Spinal cord (tissue), 10 donors: ENCODE data around the gene OR9Q1. TPM values are rescaled to one million over a fixed set of nuclear protein-coding genes. Genes with fewer than 3 reads are reported as not detected.

Experiments used
- DNase-seq, 6 donors: peaks; one replicate each; pipeline versions ENCODE4 v3.0.0 to v3.0.0-alpha.2; 2013 to 2015; ENCODE audit warnings: low spot score in 6 of 6, low read depth in 4 of 6
- H3K27ac ChIP-seq: one replicate; pipeline ENCODE4 v1.5.1; 2013; ENCODE audit warnings: low read depth, low read length, control low read depth
- H3K27me3 ChIP-seq: one replicate; pipeline ENCODE4 v1.6.1; 2013; ENCODE audit warnings: low read length; ENCODE audit not compliant: control insufficient read depth, insufficient read depth
- H3K36me3 ChIP-seq: one replicate; pipeline ENCODE4 v1.6.1; 2013; ENCODE audit warnings: low read length; ENCODE audit not compliant: control insufficient read depth, insufficient read depth
- H3K4me1 ChIP-seq: one replicate; pipeline ENCODE4 v1.6.1; 2013; ENCODE audit warnings: low read length; ENCODE audit not compliant: control insufficient read depth, insufficient read depth
- H3K4me3 ChIP-seq: one replicate; pipeline ENCODE4 v1.5.1; 2013; ENCODE audit warnings: low read depth, low read length, control low read depth
- H3K9me3 ChIP-seq: one replicate; pipeline ENCODE4 v1.6.1; 2013; ENCODE audit warnings: low read length; ENCODE audit not compliant: control insufficient read depth, insufficient read depth
- WGBS: methylation state at CpG from one replicate; pipeline ENCODE4 v1.1.5; 2013; ENCODE audit warnings: missing lambda C conversion rate; ENCODE audit not compliant: insufficient coverage; 5-methylcytosine and 5-hydroxymethylcytosine counted together
- polyA plus RNA-seq, 2 donors: library from polyadenylated mRNA; unstranded; fragments of 120-200 nt; gene quantifications; one replicate each; pipeline ENCODE4 v1.2.1, GENCODE V29; 2013; ENCODE audit not compliant: insufficient read length in 2 of 2
- total RNA-seq, 2 donors: library from RNA; depleted of rRNA in 1 of 2; stranded (reverse); fragments of 120-200 nt in 1 of 2; fragments of >200 nt in 1 of 2; gene quantifications; one replicate each; pipeline versions ENCODE4 v1.2.3 to v1.2.4, GENCODE V29; 2013 to 2014
- donor health status: healthy.

The OR9Q1 gene
- total and polyA plus RNA-seq, 4 donors, result not detected

DNA sequence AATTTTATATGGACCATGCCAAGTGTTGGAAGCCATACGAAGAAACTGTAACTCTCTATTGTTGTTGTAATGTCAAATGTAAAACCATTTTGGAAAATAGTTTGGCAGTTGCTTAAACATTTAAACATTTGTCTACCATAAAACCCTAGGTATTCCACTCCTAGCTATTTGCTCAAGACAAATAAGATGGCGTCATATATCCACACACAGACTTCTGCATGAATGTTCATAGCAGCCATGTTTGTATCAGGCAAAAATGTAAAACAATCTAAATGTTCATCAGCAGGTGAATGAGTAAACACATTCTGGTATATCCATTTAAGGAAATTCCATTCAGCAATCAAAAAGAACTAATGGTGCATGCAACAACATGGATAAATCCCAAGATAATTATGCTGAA, 73.8 kb downstream of the OR9Q1 start:
- no peaks in the 10 kb centered on the region for H3K4me1 ChIP-seq
- no peaks in the 10 kb centered on the region for H3K27me3 ChIP-seq
- DNase-seq, result no peak
- H3K36me3 ChIP-seq, result no peaks in the 10 kb centered on the region
- H3K4me3 ChIP-seq, result no peak overlapping the region
- no peak overlapping the region for H3K27ac ChIP-seq
- WGBS, result no CpG with 5 or more reads among the region's 2 CpGs
- no peaks in the 10 kb centered on the region for H3K9me3 ChIP-seq

DNA sequence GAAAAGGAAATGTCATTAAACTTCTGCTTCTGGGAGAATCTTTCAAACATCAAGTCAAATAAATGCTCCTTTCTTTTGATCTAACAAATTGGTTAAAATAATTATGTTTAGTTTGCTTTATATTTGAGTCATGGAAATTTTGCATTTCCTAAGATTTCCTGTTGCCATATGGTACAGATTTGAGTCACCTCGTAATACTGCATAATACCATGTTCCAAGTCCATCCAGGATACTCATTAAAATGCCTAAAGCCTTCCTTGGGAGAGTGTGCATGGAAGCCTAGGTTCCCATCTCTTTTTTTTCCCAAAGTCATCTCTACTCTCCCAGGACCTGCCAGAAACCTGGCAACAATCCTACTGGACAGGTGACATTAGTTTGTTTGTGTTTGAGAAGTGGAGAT, 97.4 kb downstream of the OR9Q1 start:
- Histone ChIP-seq H3K4me3 (no peak overlapping the region), H3K4me1 (no peaks in the 10 kb centered on the region), H3K27ac (no peak overlapping the region), H3K9me3 (no peaks in the 10 kb centered on the region), H3K27me3 (no peaks in the 10 kb centered on the region), H3K36me3 (no peaks in the 10 kb centered on the region)
- WGBS, result no CpG with 5 or more reads among the region's 1 CpG
- DNase-seq, result no peak

DNA sequence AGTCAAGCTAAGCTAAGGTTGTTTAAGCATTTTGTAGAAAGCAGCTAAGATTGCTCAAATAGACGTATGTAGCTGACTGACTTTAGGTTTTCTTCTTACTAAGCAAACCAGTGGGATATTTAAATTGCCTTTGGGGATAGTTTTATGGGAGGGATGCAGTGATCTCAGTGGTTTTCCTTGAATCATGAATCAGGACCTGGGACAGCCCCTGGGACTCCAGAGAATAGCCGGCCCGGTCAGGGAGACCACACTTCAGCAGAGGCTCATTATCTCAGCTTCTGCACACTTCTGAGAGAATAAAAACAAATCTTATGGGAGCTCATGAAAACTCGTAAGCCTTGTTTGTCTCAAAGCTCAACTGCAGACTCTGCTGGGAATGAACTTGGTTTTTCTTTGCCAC, 101.8 kb downstream of the OR9Q1 start, which contains the start of gene OR9I1:
Gene OR9I1 (minus strand): TSS at position 62 of the 400 bp plus-strand sequence. CDS start 6,086 bp downstream, outside the sequence.
- 70% methylated on average over 3 of the region's 4 CpGs for WGBS
- no peaks in the 10 kb centered on the region for H3K9me3 ChIP-seq

DNA sequence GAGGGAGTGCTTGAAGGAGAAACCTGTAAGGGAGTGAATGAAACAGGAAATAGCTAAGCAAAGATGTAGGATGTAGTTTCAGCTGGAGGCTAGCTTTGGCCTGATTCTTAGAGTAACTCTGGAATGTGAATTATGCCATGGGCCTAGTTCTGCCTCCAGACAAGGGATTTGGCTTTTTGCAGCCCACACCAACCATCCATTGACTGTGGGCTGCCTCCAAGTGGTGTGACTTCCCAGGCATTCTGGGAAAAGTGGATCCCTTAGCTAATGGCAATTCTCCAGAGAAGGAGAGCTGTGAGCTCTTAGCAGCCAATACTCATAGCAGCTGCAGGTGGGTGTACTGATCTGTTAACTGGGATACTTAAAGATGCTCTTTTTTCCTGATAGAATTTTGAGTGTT, 103.7 kb downstream of the OR9Q1 start:
- no peaks in the 10 kb centered on the region for H3K27me3 ChIP-seq
- H3K36me3 ChIP-seq, result no peaks in the 10 kb centered on the region
- no peaks in the 10 kb centered on the region for H3K4me1 ChIP-seq
- H3K27ac ChIP-seq, result no peak overlapping the region
- no peak for DNase-seq
- H3K4me3 ChIP-seq, result no peak overlapping the region
- H3K9me3 ChIP-seq, result no peaks in the 10 kb centered on the region

More for the DNA sequence above, 101.8 kb downstream of the OR9Q1 start, which contains the start of gene OR9I1:
- Histone ChIP-seq H3K36me3 (no peaks in the 10 kb centered on the region), H3K27me3 (no peaks in the 10 kb centered on the region), H3K4me1 (no peaks in the 10 kb centered on the region), H3K27ac (no peak within 1 kb of the TSS), H3K4me3 (no peak within 1 kb of the TSS)
- no peak for DNase-seq

DNA sequence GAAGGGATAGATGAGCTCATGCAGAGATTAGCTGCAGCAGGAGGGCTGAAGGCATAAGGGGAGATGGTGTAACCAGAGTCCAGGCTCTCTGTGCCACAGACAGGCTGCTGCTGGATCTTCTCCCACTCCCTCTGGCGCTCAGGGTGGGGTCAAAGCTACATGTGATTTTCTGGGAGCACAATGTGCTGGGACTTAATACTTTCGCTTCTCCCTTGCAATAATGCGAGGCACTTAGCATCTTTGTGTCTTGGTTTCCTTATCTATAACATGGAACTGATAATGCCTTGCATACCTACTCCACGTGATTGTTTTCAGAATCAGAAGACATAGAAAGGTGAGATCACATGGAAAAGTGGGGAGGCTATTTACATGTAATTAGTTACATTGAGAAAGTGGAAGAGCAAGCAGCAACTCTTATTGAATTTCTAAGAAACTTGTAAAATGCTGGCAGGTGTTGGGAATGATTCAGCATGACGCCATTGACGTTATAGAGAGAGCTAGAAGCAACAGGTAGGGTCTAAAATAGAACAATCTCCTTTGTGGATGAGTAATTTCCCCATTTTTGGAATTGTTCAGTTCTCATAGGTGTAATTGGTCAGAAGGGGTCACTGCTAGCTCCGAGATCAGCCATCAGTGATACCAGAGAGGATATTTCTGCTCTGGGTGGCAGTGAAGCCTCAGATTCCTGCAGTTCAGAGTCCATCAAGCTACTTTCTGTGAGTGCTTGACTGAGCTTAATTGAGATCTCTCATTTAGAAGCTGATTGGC, 109.8 kb downstream of the OR9Q1 start:
- H3K9me3 ChIP-seq, result no peaks in the 10 kb centered on the region
- H3K4me3 ChIP-seq, result no peak overlapping the region
- DNase-seq, result no peak
- no peaks in the 10 kb centered on the region for H3K36me3 ChIP-seq
- no peaks in the 10 kb centered on the region for H3K4me1 ChIP-seq
- no peaks in the 10 kb centered on the region for H3K27me3 ChIP-seq
- no peak overlapping the region for H3K27ac ChIP-seq
- WGBS, result no CpG with 5 or more reads among the region's 7 CpGs

DNA sequence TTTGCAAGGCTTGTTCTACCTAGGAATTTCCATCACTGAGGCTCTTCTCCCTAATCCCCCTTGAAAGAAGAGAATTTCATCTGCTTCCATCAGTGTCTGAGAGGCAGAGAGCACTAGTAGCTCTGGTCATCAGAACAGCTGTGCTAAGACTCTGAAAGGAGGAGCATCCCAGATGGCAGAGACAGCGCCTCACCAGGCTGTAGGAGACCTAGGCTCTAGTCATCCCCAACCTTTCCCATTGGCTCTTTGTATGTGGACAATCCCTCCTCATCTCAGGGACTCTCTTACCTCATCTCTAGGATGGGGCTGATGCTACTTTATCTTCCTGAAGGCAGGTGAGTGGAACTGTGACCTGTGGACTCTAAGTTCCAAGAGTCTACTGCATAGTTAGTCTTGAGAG, 110.5 kb downstream of the OR9Q1 start:
- Histone ChIP-seq H3K27ac (no peak overlapping the region), H3K4me1 (no peaks in the 10 kb centered on the region), H3K36me3 (no peaks in the 10 kb centered on the region), H3K9me3 (no peaks in the 10 kb centered on the region), H3K4me3 (no peak overlapping the region), H3K27me3 (no peaks in the 10 kb centered on the region)
- WGBS, result 100% methylated on average over 1 of the region's 1 CpG
- no peak for DNase-seq

DNA sequence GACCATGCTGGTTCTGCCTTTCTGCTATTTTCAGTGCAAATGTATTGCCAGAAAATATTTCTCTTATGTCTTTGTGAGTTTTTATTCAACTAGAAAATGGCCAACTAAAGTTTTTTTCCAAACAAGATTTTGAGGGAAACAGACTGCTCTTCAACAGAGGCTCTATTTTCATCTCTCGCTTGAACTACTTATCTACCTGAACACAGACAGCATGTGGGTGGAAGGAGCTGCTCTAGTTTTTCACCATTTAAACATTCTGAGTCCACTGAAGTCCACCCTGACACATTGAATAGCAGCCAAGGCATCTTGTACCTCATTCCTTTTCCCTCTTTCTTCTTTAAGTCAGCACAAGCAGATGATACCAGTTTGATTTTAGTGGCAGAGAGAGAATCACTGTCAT, 111.5 kb downstream of the OR9Q1 start:
- no CpG with 5 or more reads among the region's 1 CpG for WGBS
- Histone ChIP-seq H3K27ac (no peak overlapping the region), H3K4me1 (no peaks in the 10 kb centered on the region)

DNA sequence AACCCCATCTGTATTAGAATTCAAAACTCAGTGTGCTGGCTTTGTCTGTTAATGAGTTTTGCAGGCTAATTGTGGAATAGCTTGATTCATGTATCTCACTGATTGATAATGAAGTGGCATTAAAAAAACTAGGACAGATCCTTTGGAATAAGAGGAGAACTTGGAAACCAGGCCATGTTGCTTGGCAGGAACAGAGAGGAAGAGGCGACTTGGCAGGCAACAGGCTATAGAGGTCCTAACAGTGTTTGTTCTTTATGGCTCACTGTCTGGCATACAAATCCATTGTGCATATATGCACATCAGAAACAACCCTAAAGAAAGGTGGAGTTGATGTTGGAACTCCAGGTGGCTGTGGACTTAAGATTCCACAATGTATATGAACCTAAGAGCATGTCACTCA, 119.1 kb downstream of the OR9Q1 start:
- no peaks in the 10 kb centered on the region for H3K27me3 ChIP-seq
- H3K36me3 ChIP-seq, result no peaks in the 10 kb centered on the region
- no peaks in the 10 kb centered on the region for H3K4me1 ChIP-seq
- no peak overlapping the region for H3K27ac ChIP-seq
- no peak overlapping the region for H3K4me3 ChIP-seq
- peak in 3 of 6 donors; percentile 25 to 72 (median 68) for DNase-seq
- no peaks in the 10 kb centered on the region for H3K9me3 ChIP-seq
- no CpG with 5 or more reads among the region's 1 CpG for WGBS

More for the DNA sequence above, 111.5 kb downstream of the OR9Q1 start:
- DNase-seq, result no peak
- no peak overlapping the region for H3K4me3 ChIP-seq
- no peaks in the 10 kb centered on the region for H3K27me3 ChIP-seq
- no peaks in the 10 kb centered on the region for H3K9me3 ChIP-seq
- H3K36me3 ChIP-seq, result no peaks in the 10 kb centered on the region

DNA sequence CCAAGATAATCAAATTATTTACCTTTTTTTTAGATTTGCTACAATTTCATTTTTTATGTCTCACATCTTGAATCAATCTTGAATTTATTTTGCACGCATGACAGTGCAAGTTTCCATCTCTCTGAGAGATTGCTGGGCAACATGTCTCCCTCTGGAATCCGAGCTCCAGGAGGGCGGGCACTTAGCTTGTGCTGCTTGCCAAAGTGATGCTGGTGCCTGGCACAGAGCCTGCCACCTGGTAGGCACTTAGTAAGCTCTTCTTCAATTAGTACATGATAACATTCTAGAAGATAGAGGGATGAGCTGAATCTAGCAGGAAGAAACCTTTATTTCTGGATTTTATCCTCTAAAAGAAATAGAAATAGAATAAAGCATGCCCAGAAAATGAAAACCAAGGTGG, 129.1 kb downstream of the OR9Q1 start:
- H3K4me3 ChIP-seq, result no peak overlapping the region
- H3K4me1 ChIP-seq, result peaks cover 2% of the 10 kb centered on the region
- no peak overlapping the region for H3K27ac ChIP-seq
- DNase-seq, result peak in 2 of 6 donors; percentile 63 to 69
- H3K9me3 ChIP-seq, result no peaks in the 10 kb centered on the region
- no peaks in the 10 kb centered on the region for H3K27me3 ChIP-seq
- H3K36me3 ChIP-seq, result no peaks in the 10 kb centered on the region
- 18% methylated on average over 3 of the region's 3 CpGs for WGBS

DNA sequence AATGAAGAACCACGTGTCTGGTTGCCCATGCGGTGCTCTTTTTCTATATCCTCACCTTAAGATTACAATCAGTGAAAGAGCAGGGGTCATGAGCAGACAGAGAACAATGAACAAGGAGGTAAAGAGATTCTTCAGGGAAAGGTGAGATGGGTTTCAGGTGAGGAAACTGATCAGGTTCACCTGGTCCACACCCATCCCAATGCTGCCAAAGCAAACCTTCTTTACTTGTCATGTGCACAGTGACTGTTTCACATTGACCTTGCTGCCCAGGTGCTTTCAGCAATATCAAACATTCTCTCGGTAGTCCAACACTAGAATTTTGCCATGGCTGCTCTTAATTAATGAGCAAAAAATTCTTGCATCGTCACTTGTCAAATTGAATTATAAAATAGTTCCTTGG, 140.7 kb downstream of the OR9Q1 start:
- Histone ChIP-seq H3K4me3 (no peak overlapping the region), H3K36me3 (no peaks in the 10 kb centered on the region), H3K4me1 (no peaks in the 10 kb centered on the region), H3K27me3 (no peaks in the 10 kb centered on the region), H3K27ac (no peak overlapping the region), H3K9me3 (no peaks in the 10 kb centered on the region)
- 83% methylated on average over 2 of the region's 4 CpGs for WGBS
- DNase-seq, result no peak
